Lung (tissue), 12 donors: Measurements from ENCODE around the gene TMX2. TPM values are rescaled to one million over a fixed set of nuclear protein-coding genes. Genes with fewer than 3 reads are reported as not detected.

ENCODE experiments used
- ATAC-seq: fragments of 200-7000 bp; cut with Tn5 transposase; one replicate; pipeline ENCODE4 v1.9.1; 2020; ENCODE audit warnings: moderate number of reproducible peaks; ENCODE audit not compliant: insufficient read depth, low FRiP score
- DNase-seq, 3 donors: peaks; one replicate each; pipeline ENCODE4 v3.0.0-alpha.2; 2013 to 2017
- H3K27ac ChIP-seq, 2 donors: one replicate each; pipeline ENCODE4 v1.5.1; 2013; ENCODE audit warnings: mild to moderate bottlenecking in 2 of 2, moderate library complexity in 2 of 2, control low read depth in 1 of 2, inconsistent platforms in 1 of 2, low read depth in 1 of 2, low read length in 1 of 2
- H3K27me3 ChIP-seq, 3 donors: one replicate each; pipeline ENCODE4 v1.5.1; 2013; ENCODE audit warnings: low read length in 2 of 3; ENCODE audit not compliant: control insufficient read depth in 3 of 3, insufficient read depth in 3 of 3
- H3K36me3 ChIP-seq, 4 donors: one replicate each; pipeline ENCODE4 v1.5.1; 2013; ENCODE audit warnings: low read length in 4 of 4, mild to moderate bottlenecking in 1 of 4, moderate library complexity in 1 of 4; ENCODE audit not compliant: control insufficient read depth in 4 of 4, insufficient read depth in 4 of 4
- H3K4me1 ChIP-seq, 5 donors: one replicate each; pipeline ENCODE4 v1.5.1; 2013; ENCODE audit warnings: low read length in 5 of 5, mild to moderate bottlenecking in 2 of 5, moderate library complexity in 1 of 5; ENCODE audit not compliant: control insufficient read depth in 5 of 5, insufficient read depth in 5 of 5
- H3K4me3 ChIP-seq: one replicate; pipeline ENCODE4 v1.5.1; 2013; ENCODE audit warnings: mild to moderate bottlenecking, control low read depth, moderate library complexity
- H3K9ac ChIP-seq, 2 donors: one replicate each; pipeline ENCODE4 v1.5.1; 2013; ENCODE audit warnings: low read length in 2 of 2, control low read depth in 1 of 2; ENCODE audit not compliant: insufficient read depth in 1 of 2
- H3K9me3 ChIP-seq, 4 donors: one replicate each; pipeline ENCODE4 v1.5.1; 2013; ENCODE audit warnings: low read length in 3 of 4, mild to moderate bottlenecking in 1 of 4, moderate library complexity in 1 of 4; ENCODE audit not compliant: control insufficient read depth in 4 of 4, insufficient read depth in 3 of 4
- WGBS, 2 donors: extraction: QIAGEN DNeasy Blood & Tissue Kit; methylation state at CpG; one replicate each; pipeline ENCODE4 v1.1.7; 2013; 5-methylcytosine and 5-hydroxymethylcytosine counted together
- polyA plus RNA-seq, 2 donors: library from polyadenylated mRNA; stranded (reverse); fragments of 200-250 nt; gene quantifications; one replicate each; pipeline ENCODE4 v1.2.1, GENCODE V29; 2013
- total RNA-seq, 2 donors: library from RNA; depleted of rRNA in 1 of 2; stranded (reverse); fragments of >200 nt in 1 of 2; gene quantifications; one replicate each; pipeline ENCODE4 v1.2.1, GENCODE V29; 2014 to 2021
- TF ChIP-seq, protein P1 (sequence below): IDR thresholded peaks from 2 replicates; pipeline ENCODE4 v1.5.1; 2012; ENCODE audit warnings: mild to moderate bottlenecking; ENCODE audit errors: control extremely low read depth, extremely low read depth
- donor health status: control.
- donor health status: control.
- donor health status: Bipolar disorder and iron deficiency.
- donor health status: healthy.
- donor health status: DM: yes; HTN: yes; CAD: no.

Gene TMX2
- total and polyA plus RNA-seq, 4 donors, result 51.7 to 89.6 (median 63.5) TPM

DNA sequence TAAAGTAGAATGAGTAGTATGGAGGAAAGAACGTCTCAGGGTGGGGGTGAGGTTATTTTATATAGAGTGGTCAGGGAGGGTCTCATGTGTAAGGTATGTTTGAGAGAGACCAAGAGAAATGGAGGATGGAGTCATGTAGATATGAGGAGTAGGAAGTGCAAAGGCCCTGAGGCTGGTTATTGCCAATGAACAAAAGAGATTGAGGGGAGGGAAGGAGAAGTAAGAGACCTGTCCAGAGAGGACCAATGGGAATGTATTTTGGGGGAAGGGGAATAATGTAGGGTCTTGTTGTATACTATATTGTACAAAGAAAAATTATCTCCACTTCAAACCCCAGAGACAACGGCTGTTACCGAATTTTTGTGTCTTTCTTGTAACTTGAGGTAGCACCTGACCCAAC lies 59.0 kb downstream of the TMX2 start:
- WGBS, 2 donors, result 89 to 91% methylated on average over 3 of the region's 3 CpGs
- TF ChIP-seq, protein P1, sequence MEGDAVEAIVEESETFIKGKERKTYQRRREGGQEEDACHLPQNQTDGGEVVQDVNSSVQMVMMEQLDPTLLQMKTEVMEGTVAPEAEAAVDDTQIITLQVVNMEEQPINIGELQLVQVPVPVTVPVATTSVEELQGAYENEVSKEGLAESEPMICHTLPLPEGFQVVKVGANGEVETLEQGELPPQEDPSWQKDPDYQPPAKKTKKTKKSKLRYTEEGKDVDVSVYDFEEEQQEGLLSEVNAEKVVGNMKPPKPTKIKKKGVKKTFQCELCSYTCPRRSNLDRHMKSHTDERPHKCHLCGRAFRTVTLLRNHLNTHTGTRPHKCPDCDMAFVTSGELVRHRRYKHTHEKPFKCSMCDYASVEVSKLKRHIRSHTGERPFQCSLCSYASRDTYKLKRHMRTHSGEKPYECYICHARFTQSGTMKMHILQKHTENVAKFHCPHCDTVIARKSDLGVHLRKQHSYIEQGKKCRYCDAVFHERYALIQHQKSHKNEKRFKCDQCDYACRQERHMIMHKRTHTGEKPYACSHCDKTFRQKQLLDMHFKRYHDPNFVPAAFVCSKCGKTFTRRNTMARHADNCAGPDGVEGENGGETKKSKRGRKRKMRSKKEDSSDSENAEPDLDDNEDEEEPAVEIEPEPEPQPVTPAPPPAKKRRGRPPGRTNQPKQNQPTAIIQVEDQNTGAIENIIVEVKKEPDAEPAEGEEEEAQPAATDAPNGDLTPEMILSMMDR, result no peak
- Histone ChIP-seq H3K36me3 (peaks cover 0 to 4% (median 0%) of the 10 kb centered on the region in 4 donors), H3K9ac (no peak overlapping the region), H3K27me3 (no peaks in the 10 kb centered on the region), H3K4me3 (no peak overlapping the region), H3K27ac (no peak overlapping the region), H3K9me3 (no peaks in the 10 kb centered on the region), H3K4me1 (peaks cover 10 to 49% (median 25%) of the 10 kb centered on the region in 5 donors)
- no peak for ATAC-seq
- no peak for DNase-seq

DNA sequence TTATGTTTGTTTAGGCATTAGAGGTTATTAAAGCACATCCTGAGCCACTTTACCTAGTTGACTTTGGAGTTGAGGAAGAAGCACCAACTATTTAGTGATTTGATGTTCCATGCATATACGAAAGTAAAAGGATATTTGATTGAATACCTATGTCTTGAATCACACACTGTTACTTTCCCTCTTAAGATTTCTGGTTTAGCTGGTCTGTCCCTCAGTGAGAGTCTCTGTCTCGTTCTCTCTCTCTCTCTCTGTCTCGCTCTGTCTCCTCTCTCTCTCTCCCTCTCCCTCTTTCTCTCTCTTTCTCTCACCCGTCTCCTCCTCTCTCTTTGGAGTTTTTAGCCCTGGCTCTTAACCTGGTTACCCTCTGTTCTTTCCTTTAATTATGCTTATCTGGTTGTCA lies 60.2 kb downstream of the TMX2 start:
- Histone ChIP-seq H3K27me3 (no peaks in the 10 kb centered on the region), H3K9me3 (no peaks in the 10 kb centered on the region), H3K36me3 (peaks cover 0 to 4% (median 0%) of the 10 kb centered on the region in 4 donors), H3K4me3 (no peak overlapping the region), H3K27ac (peak overlapping the region in 1 of 2 donors; percentile 37), H3K9ac (no peak overlapping the region), H3K4me1 (peaks cover 15 to 52% (median 37%) of the 10 kb centered on the region in 5 donors)
- no peak for DNase-seq
- ATAC-seq, result no peak
- TF ChIP-seq, protein P1, result no peak
- WGBS, 2 donors, result 48 to 78% methylated on average over 4 of the region's 4 CpGs

DNA sequence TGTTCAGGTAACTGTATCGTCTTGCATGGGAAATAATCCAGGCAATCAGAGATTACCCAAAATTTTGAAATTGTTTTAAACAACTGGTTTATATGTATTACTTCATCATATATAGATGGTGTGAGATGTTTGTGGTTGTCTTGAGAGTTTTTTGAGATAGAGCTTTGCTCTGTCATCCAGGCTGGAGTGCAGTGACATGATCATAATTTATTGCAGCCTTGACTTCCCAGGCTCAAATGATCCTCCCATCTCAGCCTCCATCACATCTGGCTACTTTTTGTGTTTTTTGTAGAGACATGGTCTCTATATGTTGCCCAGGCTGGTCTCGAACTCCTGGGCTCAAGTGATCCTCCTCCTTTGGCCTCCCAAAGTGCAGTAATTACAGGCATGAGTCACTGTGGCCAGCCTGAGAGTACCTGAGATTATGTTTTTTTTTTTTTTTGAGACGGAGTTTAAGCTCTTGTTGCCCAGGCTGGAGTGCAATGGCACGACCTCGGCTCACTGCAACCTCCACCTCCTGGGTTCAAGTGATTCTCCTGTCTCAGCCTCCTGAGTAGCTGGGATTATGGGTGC lies 60.7 kb downstream of the TMX2 start:
- no peak overlapping the region for H3K4me3 ChIP-seq
- H3K4me1 ChIP-seq, result peaks cover 20 to 49% (median 42%) of the 10 kb centered on the region in 5 donors
- no peaks in the 10 kb centered on the region for H3K9me3 ChIP-seq
- ATAC-seq (no peak), DNase-seq (no peak)
- TF ChIP-seq, protein P1, result no peak
- H3K9ac ChIP-seq, result no peak overlapping the region
- no peaks in the 10 kb centered on the region for H3K27me3 ChIP-seq
- WGBS, 2 donors, result 73 to 87% methylated on average over 5 of the region's 5 CpGs
- peaks cover 0 to 4% (median 0%) of the 10 kb centered on the region in 4 donors for H3K36me3 ChIP-seq
- H3K27ac ChIP-seq, result no peak overlapping the region

DNA sequence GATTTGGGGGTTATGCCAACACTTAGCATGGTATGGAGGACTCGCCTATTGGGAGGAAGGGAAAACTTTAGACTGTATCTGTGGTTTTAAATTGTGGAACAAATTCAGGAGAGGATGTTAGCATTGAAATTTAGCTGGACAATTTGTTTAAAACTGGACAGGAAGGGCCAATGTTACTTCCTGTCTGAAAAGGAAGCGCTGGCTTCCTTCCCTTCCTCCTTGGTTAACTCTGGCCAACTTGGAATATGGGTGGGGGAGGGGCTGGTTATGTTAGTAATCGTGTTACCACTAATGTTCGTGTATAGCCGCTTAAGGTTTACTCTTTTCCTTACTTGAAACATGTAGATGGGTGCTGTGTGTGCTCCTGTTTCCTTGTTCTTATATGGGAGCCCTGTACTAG lies 63.1 kb downstream of the TMX2 start:
- 24 to 34% methylated on average over 5 of the region's 5 CpGs for WGBS, 2 donors
- DNase-seq, result peak; percentile 56 to 88 (median 83)

More for the DNA sequence above, 63.1 kb downstream of the TMX2 start:
- Histone ChIP-seq H3K4me3 (no peak overlapping the region), H3K9ac (peak overlapping the region in 1 of 2 donors; percentile 93), H3K9me3 (no peaks in the 10 kb centered on the region), H3K27me3 (no peaks in the 10 kb centered on the region), H3K36me3 (peaks cover 0 to 4% (median 0%) of the 10 kb centered on the region in 4 donors), H3K27ac (peak overlapping the region; percentile 50 to 77), H3K4me1 (peaks cover 18 to 68% (median 62%) of the 10 kb centered on the region in 5 donors)
- no peak for ATAC-seq
- TF ChIP-seq, protein P1, result no peak
